H9 (cell line): ENCODE measurements around the gene CSF1R. TPM values are rescaled to one million over a fixed set of nuclear protein-coding genes. Genes with fewer than 3 reads are reported as not detected.

Source experiments
- DNase-seq: peaks from one replicate; pipeline ENCODE4 v3.0.0-alpha.2; 2017
- H2AFZ ChIP-seq: one replicate; pipeline ENCODE4 v1.6.1; 2013; ENCODE audit warnings: mild to moderate bottlenecking, low read length, control low read depth, moderate library complexity
- H2AK5ac ChIP-seq: 2 replicates; pipeline ENCODE4 v1.6.1; 2013; ENCODE audit warnings: low read length, control low read depth, mixed read lengths; ENCODE audit not compliant: insufficient read length
- H2BK120ac ChIP-seq: one replicate; pipeline ENCODE4 v1.6.1; 2013; ENCODE audit warnings: low read depth, mild to moderate bottlenecking, low read length, control low read depth, inconsistent platforms; ENCODE audit not compliant: poor library complexity, severe bottlenecking
- H2BK12ac ChIP-seq: 2 replicates; pipeline ENCODE4 v1.6.1; 2013; ENCODE audit warnings: low read length, control low read depth, mixed read lengths, low read depth; ENCODE audit not compliant: insufficient read length
- H2BK15ac ChIP-seq: 2 replicates; pipeline ENCODE4 v1.6.1; 2013; ENCODE audit warnings: low read depth, low read length, control low read depth
- H2BK20ac ChIP-seq: one replicate; pipeline ENCODE4 v1.6.1; 2013; ENCODE audit warnings: low read depth, mild to moderate bottlenecking, low read length, control low read depth, inconsistent platforms; ENCODE audit not compliant: poor library complexity, severe bottlenecking
- H2BK5ac ChIP-seq: 2 replicates; pipeline ENCODE4 v1.6.1; 2013; ENCODE audit warnings: low read length, control low read depth, mixed read lengths; ENCODE audit not compliant: insufficient read length
- H3K14ac ChIP-seq: 2 replicates; pipeline ENCODE4 v1.6.1; 2013; ENCODE audit warnings: low read length, control low read depth; ENCODE audit not compliant: insufficient read depth
- H3K18ac ChIP-seq: 2 replicates; pipeline ENCODE4 v1.6.1; 2013; ENCODE audit warnings: low read depth, mild to moderate bottlenecking, mixed read lengths, low read length, control low read depth; ENCODE audit not compliant: insufficient read length
- H3K23ac ChIP-seq: 2 replicates; pipeline ENCODE4 v1.6.1; 2013; ENCODE audit warnings: low read length, control low read depth, mixed read lengths, low read depth; ENCODE audit not compliant: insufficient read length
- H3K23me2 ChIP-seq: 2 replicates; pipeline ENCODE4 v1.6.1; 2013; ENCODE audit warnings: low read depth, mild to moderate bottlenecking, mixed read lengths, low read length, control low read depth; ENCODE audit not compliant: insufficient read length, poor library complexity, severe bottlenecking
- H3K27ac ChIP-seq: 2 replicates; pipeline ENCODE4 v1.5.1; 2013; ENCODE audit warnings: low read length, control low read depth, mixed read lengths, low read depth; ENCODE audit not compliant: insufficient read length
- H3K27me3 ChIP-seq: 2 replicates; pipeline ENCODE4 v1.6.1; 2013; ENCODE audit warnings: low read length, control low read depth, inconsistent platforms; ENCODE audit not compliant: insufficient read depth
- H3K4ac ChIP-seq: 2 replicates; pipeline ENCODE4 v1.6.1; 2013; ENCODE audit warnings: low read depth, mild to moderate bottlenecking, control low read depth, inconsistent platforms, low read length, moderate library complexity
- H3K4me1 ChIP-seq: 2 replicates; pipeline ENCODE4 v1.6.1; 2013; ENCODE audit warnings: low read length, control low read depth, inconsistent platforms; ENCODE audit not compliant: insufficient read depth
- H3K4me2 ChIP-seq: 2 replicates; pipeline ENCODE4 v1.6.1; 2013; ENCODE audit warnings: low read length, control low read depth, mixed read lengths; ENCODE audit not compliant: insufficient read length, insufficient read depth
- H3K56ac ChIP-seq: 2 replicates; pipeline ENCODE4 v1.6.1; 2013; ENCODE audit warnings: low read depth, mild to moderate bottlenecking, mixed read lengths, low read length, control low read depth; ENCODE audit not compliant: insufficient read length
- H3K79me1 ChIP-seq: 2 replicates; pipeline ENCODE4 v1.6.1; 2013; ENCODE audit warnings: low read depth, mild to moderate bottlenecking, moderate library complexity, low read length, control low read depth, inconsistent platforms; ENCODE audit not compliant: insufficient read depth, poor library complexity, severe bottlenecking
- H3K79me2 ChIP-seq: 2 replicates; pipeline ENCODE4 v1.6.1; 2013; ENCODE audit warnings: low read length, control low read depth, inconsistent platforms; ENCODE audit not compliant: insufficient read depth
- H3K9ac ChIP-seq: 2 replicates; pipeline ENCODE4 v1.6.1; 2013; ENCODE audit warnings: low read length, control low read depth, mixed read lengths; ENCODE audit not compliant: insufficient read length; ENCODE audit errors: extremely low read depth
- H3K9me3 ChIP-seq: one replicate; pipeline ENCODE4 v1.6.1; 2013; ENCODE audit warnings: low read depth, low read length, inconsistent platforms; ENCODE audit not compliant: control insufficient read depth
- H3T11ph ChIP-seq: one replicate; pipeline ENCODE4 v1.6.1; 2013; ENCODE audit warnings: mild to moderate bottlenecking, low read length, control low read depth, inconsistent platforms
- H4K20me1 ChIP-seq: one replicate; pipeline ENCODE4 v1.6.1; 2013; ENCODE audit not compliant: control insufficient read depth, insufficient read length, insufficient read depth
- H4K5ac ChIP-seq: 2 replicates; pipeline ENCODE4 v1.6.1; 2013; ENCODE audit warnings: low read depth, mild to moderate bottlenecking, mixed read lengths, low read length, control low read depth; ENCODE audit not compliant: insufficient read length
- H4K8ac ChIP-seq: replicated peaks from 2 replicates; pipeline ENCODE4 v1.6.1; 2013; ENCODE audit warnings: low read length, control low read depth, mixed read lengths, low read depth; ENCODE audit not compliant: insufficient read length
- H4K91ac ChIP-seq: 2 replicates; pipeline ENCODE4 v1.6.1; 2013; ENCODE audit warnings: low read depth, mild to moderate bottlenecking, moderate library complexity, mixed read lengths, low read length, control low read depth; ENCODE audit not compliant: insufficient read length
- H3K27ac Mint-ChIP-seq, 3 experiments: 2 replicates in 2 of 3; 3 replicates in 1 of 3; pipeline ENCODE4 v1.8.0; 2020 to 2021; ENCODE audit warnings: mixed read lengths in 3 of 3, mild to moderate bottlenecking in 1 of 3, moderate library complexity in 1 of 3
- H3K27me3 Mint-ChIP-seq: 2 replicates; pipeline ENCODE4 v1.8.0; 2021; ENCODE audit warnings: low read depth, mild to moderate bottlenecking, moderate library complexity, mixed read lengths
- H3K36me3 Mint-ChIP-seq, 3 experiments: 2 replicates in 2 of 3; 3 replicates in 1 of 3; pipeline ENCODE4 v1.8.0; 2020 to 2021; ENCODE audit warnings: low read depth in 3 of 3, mixed read lengths in 3 of 3; ENCODE audit not compliant: insufficient read depth in 1 of 3
- H3K4me1 Mint-ChIP-seq, 2 experiments: 2 replicates each; pipeline ENCODE4 v1.8.0; 2020; ENCODE audit warnings: mixed read lengths in 2 of 2
- H3K4me3 Mint-ChIP-seq, 2 experiments: 2 replicates in 1 of 2; 3 replicates in 1 of 2; pipeline ENCODE4 v1.8.0; 2020 to 2021; ENCODE audit warnings: mild to moderate bottlenecking in 2 of 2, mixed read lengths in 2 of 2, moderate library complexity in 1 of 2
- H3K9me3 Mint-ChIP-seq, 2 experiments: 2 replicates in 1 of 2; 3 replicates in 1 of 2; pipeline ENCODE4 v1.8.0; 2020; ENCODE audit warnings: mild to moderate bottlenecking in 2 of 2, mixed read lengths in 2 of 2, moderate library complexity in 1 of 2
- CTCF ChIP-seq: fragments of 200-600 bp; sonication (generic); conservative IDR thresholded peaks from 3 replicates; pipeline ENCODE4 v1.8.0; 2021; ENCODE audit warnings: antibody characterized with exemption, mild to moderate bottlenecking
- WGBS: extraction: QIAGEN DNeasy Blood & Tissue Kit; methylation state at CpG from one replicate; pipeline ENCODE4 v1.1.7; 2013; ENCODE audit warnings: missing lambda C conversion rate, low lambda C conversion rate, mixed read lengths; ENCODE audit not compliant: insufficient read length; ENCODE audit errors: extremely low coverage; 5-methylcytosine and 5-hydroxymethylcytosine counted together
- total RNA-seq: library from RNA; stranded (reverse); gene quantifications from 2 replicates; pipeline ENCODE4 v1.2.1, GENCODE V29; 2021

The CSF1R gene
- total RNA-seq, 1 experiment from 2014 or later: 0.13 TPM

DNA sequence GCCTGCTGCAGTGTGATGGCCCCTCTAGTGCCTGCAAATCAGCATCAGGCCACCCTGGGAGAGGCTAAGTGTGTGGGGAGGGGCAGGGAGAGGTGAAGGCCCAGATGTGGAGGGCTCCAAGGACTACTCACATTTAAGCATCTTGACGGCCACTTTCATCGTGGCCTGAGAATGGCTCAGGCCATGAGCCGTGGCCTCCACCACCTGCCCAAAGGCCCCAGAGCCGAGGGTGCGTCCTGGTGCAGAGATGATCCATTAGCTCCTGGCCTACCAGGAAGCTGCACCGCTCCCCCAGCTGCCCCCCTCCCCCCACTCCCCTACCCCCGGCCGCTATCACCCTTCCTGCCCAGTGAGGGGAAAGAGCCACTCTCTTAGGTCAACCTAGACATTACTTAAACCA lies 38.2 kb upstream of the CSF1R start:
- Histone ChIP-seq H3K9ac (no peak overlapping the region), H3K27ac (no peak overlapping the region), H2BK12ac (no peak overlapping the region), H3K79me1 (no peaks in the 10 kb centered on the region), H2AK5ac (no peak overlapping the region), H3T11ph (no peak overlapping the region), H3K27me3 (no peaks in the 10 kb centered on the region), H3K56ac (no peak overlapping the region), H2BK120ac (no peak overlapping the region), H3K4me2 (no peak overlapping the region), H4K5ac (no peak overlapping the region), H4K20me1 (no peaks in the 10 kb centered on the region), H2BK15ac (no peak overlapping the region), H4K91ac (no peak overlapping the region), H2BK5ac (no peak overlapping the region), H3K4ac (no peak overlapping the region), H3K23ac (no peak overlapping the region), H3K4me1 (no peaks in the 10 kb centered on the region), H3K18ac (no peak overlapping the region), H3K9me3 (no peaks in the 10 kb centered on the region), H4K8ac (no peak overlapping the region), H3K23me2 (no peaks in the 10 kb centered on the region), H3K14ac (no peak overlapping the region), H2BK20ac (no peak overlapping the region), H2AFZ (no peak overlapping the region), H3K79me2 (no peaks in the 10 kb centered on the region)
- WGBS: no CpG with 5 or more reads among the region's 8 CpGs
- Mint-ChIP-seq H3K4me1 (peaks cover 17 to 26% of the 10 kb centered on the region in 2 experiments), H3K27ac (peak overlapping the region in 1 of 3 experiments; percentile 8; a peak in 1 of 7 replicates), H3K36me3 (no peaks in the 10 kb centered on the region), H3K27me3 (peaks cover 23% of the 10 kb centered on the region), H3K9me3 (no peaks in the 10 kb centered on the region), H3K4me3 (no peak overlapping the region)
- DNase-seq: no peak
- TF ChIP-seq CTCF: no peak
